GM12874 (cell line): ENCODE data around the gene RXFP4.

Experiments
- CTCF ChIP-seq: IDR thresholded peaks from 2 replicates; pipeline ENCODE4 v1.5.1; 2011; ENCODE audit warnings: low read depth, mild to moderate bottlenecking, control low read depth, low read length, moderate library complexity; ENCODE audit not compliant: insufficient read depth

RXFP4 gene

GRCh38 chr1:155904261-155904660 lies 37.2 kb upstream of the RXFP4 start:
- TF ChIP-seq CTCF: no peak

- no peak for TF ChIP-seq CTCF
These were observed 31.5 kb upstream of the RXFP4 start for GRCh38 chr1:155909894-155910293.

GRCh38 chr1:155910621-155911121 lies 30.8 kb upstream of the RXFP4 start:
- TF ChIP-seq CTCF: no peak

- no peak for TF ChIP-seq CTCF
These were observed 30.0 kb upstream of the RXFP4 start, which contains the start of gene RIT1 for GRCh38 chr1:155911156-155912055. Gene RIT1 (minus strand): TSS chr1:155911349. CDS start chr1:155910761, 588 bp downstream.

GRCh38 chr1:155912056-155912536 lies 29.3 kb upstream of the RXFP4 start:
- no peak for TF ChIP-seq CTCF

- no peak for TF ChIP-seq CTCF
These were observed 27.3 kb upstream of the RXFP4 start for GRCh38 chr1:155913969-155914757.

- no peak for TF ChIP-seq CTCF
These were observed 22.8 kb upstream of the RXFP4 start for GRCh38 chr1:155918660-155919059.
